Right lobe of liver (tissue), 6 donors: ENCODE results near the gene TSPAN10. TPM values are rescaled to one million over a fixed set of nuclear protein-coding genes. Genes with fewer than 3 reads are reported as not detected.

Source experiments
- ATAC-seq, 4 donors: fragments of 200-7000 bp; cut with Tn5 transposase; one replicate each; pipeline ENCODE4 v1.9.1; 2020; ENCODE audit warnings: mild to moderate bottlenecking in 4 of 4, moderate library complexity in 4 of 4
- DNase-seq, 3 donors: peaks; one replicate each; pipeline ENCODE4 v3.0.0-alpha.2; 2020
- H3K27ac ChIP-seq, 3 donors: fragments of 200-600 bp; one replicate each; pipeline ENCODE4 v1.8.0; 2022
- H3K27me3 ChIP-seq, 2 donors: fragments of 200-600 bp; one replicate each; pipeline ENCODE4 v1.8.0; 2022
- H3K36me3 ChIP-seq, 4 donors: fragments of 200-600 bp; sonication (generic) in 1 of 4; one replicate each; pipeline versions ENCODE4 v1.5.1 to v1.8.0; 2017 to 2022; ENCODE audit warnings: control low read depth in 1 of 4
- H3K4me1 ChIP-seq, 4 donors: fragments of 200-600 bp; sonication (generic) in 1 of 4; one replicate each; pipeline versions ENCODE4 v1.5.1 to v1.8.0; 2017 to 2022; ENCODE audit warnings: control low read depth in 1 of 4
- H3K4me3 ChIP-seq, 3 donors: fragments of 200-600 bp; one replicate each; pipeline ENCODE4 v1.8.0; 2022
- H3K9me3 ChIP-seq, 4 donors: fragments of 200-600 bp; sonication (generic) in 1 of 4; one replicate each; pipeline versions ENCODE4 v1.5.1 to v1.8.0; 2017 to 2022; ENCODE audit warnings: control low read depth in 1 of 4
- POLR2A ChIP-seq: fragments of 450-650 bp; IDR thresholded peaks from one replicate; pipeline ENCODE4 v1.6.1; 2017; ENCODE audit warnings: antibody characterized with exemption, mild to moderate bottlenecking
- WGBS: methylation state at CpG from one replicate; pipeline ENCODE4 v1.1.6; 2018; ENCODE audit warnings: low coverage, low lambda C conversion rate; ENCODE audit not compliant: insufficient coverage; ENCODE audit errors: missing lambda C conversion rate; 5-methylcytosine and 5-hydroxymethylcytosine counted together
- intact Hi-C, 2 donors: fragments of 100-400 bp; cut with DNase I; formaldehyde crosslinking; loops; one replicate each; pipeline versions ENCODE4 v1.11.2 to v1.14.1; 2022
- total RNA-seq, 6 experiments: library from RNA; depleted of rRNA in 2 of 6; stranded (reverse); fragments of >200 nt in 2 of 6; fragmentation: NEBNext Ultra II Directional in 3 of 6; extraction: Animal tissue kit (Norgen Biotek cat#: 25700) in 3 of 6; gene quantifications; one replicate each; pipeline versions ENCODE4 v1.1.0 to v1.2.4, GENCODE V29; 2016 to 2023
- TF ChIP-seq, protein P1 (sequence below), 4 donors: fragments of 200-600 bp in 3 of 4; fragments of 450-650 bp in 1 of 4; IDR thresholded peaks; one replicate each; pipeline versions ENCODE4 v1.5.1 to v1.8.0; 2016 to 2022; ENCODE audit warnings: antibody characterized with exemption in 4 of 4, mild to moderate bottlenecking in 2 of 4
- donor health status: DM: no; HTN: yes; CAD: no.
- donor health status: DM: no; HTN: no; CAD: no.
- donor health status: DM: no; HTN: no; CAD: no.
- donor health status: DM: no; HTN: yes; CAD: no.
- donor health status: DM: no; HTN: yes; CAD: no.

Gene TSPAN10
- total RNA-seq, 6 experiments from 2014 or later = 0.18 to 1.2 (median 0.62) TPM

- 1% methylated on average over 14 of the region's 16 CpGs for WGBS
These were observed 47.5 kb downstream of the TSPAN10 start for GRCh38 chr17:81684442-81684911.

DNA sequence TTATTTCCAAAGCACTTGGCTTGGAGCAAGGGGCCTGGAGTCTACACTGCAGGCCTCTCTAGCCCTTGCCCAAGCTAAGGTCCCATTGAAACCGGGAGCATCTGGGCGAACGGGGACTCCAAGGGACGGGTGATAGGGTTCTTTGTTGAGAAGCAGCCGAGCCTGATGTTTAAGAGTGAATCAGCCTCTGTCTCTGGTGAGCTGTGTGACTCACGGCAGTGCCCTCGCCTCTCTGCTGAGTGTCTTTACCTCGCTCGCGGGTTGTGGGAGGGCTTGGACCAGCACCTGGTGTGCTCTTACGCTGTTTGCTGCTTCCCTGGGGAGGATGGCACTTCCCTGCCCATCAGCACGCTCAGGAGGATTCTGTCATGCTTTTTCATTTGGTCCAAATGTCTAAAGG is 48.1 kb downstream of the TSPAN10 start:
- Histone ChIP-seq H3K27ac (no peak overlapping the region), H3K4me3 (peak overlapping the region; percentile 93 to 98 (median 96)), H3K27me3 (no peaks in the 10 kb centered on the region), H3K9me3 (no peaks in the 10 kb centered on the region), H3K4me1 (peaks cover 0 to 32% (median 9%) of the 10 kb centered on the region in 4 donors), H3K36me3 (peaks cover 0 to 38% (median 8%) of the 10 kb centered on the region in 4 donors)
- TF ChIP-seq POLR2A = no peak
- TF ChIP-seq, protein P1, sequence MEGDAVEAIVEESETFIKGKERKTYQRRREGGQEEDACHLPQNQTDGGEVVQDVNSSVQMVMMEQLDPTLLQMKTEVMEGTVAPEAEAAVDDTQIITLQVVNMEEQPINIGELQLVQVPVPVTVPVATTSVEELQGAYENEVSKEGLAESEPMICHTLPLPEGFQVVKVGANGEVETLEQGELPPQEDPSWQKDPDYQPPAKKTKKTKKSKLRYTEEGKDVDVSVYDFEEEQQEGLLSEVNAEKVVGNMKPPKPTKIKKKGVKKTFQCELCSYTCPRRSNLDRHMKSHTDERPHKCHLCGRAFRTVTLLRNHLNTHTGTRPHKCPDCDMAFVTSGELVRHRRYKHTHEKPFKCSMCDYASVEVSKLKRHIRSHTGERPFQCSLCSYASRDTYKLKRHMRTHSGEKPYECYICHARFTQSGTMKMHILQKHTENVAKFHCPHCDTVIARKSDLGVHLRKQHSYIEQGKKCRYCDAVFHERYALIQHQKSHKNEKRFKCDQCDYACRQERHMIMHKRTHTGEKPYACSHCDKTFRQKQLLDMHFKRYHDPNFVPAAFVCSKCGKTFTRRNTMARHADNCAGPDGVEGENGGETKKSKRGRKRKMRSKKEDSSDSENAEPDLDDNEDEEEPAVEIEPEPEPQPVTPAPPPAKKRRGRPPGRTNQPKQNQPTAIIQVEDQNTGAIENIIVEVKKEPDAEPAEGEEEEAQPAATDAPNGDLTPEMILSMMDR (IDR thresholded peaks at IDR 0.05) = no peak
- DNase-seq (peak in 1 of 3 donors; percentile 25), ATAC-seq (no peak)
- 80% methylated on average over 2 of the region's 12 CpGs for WGBS
- intact Hi-C loops = no loop called here

More at GRCh38 chr17:81684442-81684911, 47.5 kb downstream of the TSPAN10 start:
- H3K36me3 ChIP-seq = peaks cover 0 to 33% (median 8%) of the 10 kb centered on the region in 4 donors
- intact Hi-C loops = no loop called here
- H3K9me3 ChIP-seq = no peaks in the 10 kb centered on the region
- H3K27ac ChIP-seq = peak overlapping the region; percentile 44 to 79 (median 70)
- H3K27me3 ChIP-seq = no peaks in the 10 kb centered on the region
- H3K4me3 ChIP-seq = peak overlapping the region; percentile 93 to 98 (median 96)
- DNase-seq = no peak
- H3K4me1 ChIP-seq = peaks cover 0 to 38% (median 12%) of the 10 kb centered on the region in 4 donors
- TF ChIP-seq POLR2A = no peak
- TF ChIP-seq, protein P1 (IDR thresholded peaks at IDR 0.05) = no peak
- peak in 1 of 4 donors; percentile 5 for ATAC-seq

GRCh38 chr17:81686614-81687013 is 49.6 kb downstream of the TSPAN10 start:
- no peak for ATAC-seq
- intact Hi-C loops = no loop called here
- no peaks in the 10 kb centered on the region for H3K9me3 ChIP-seq
- DNase-seq = no peak
- WGBS = 88% methylated on average over 4 of the region's 20 CpGs
- no peak overlapping the region for H3K27ac ChIP-seq
- H3K4me3 ChIP-seq = no peak overlapping the region
- no peak for TF ChIP-seq POLR2A
- TF ChIP-seq, protein P1 (IDR thresholded peaks at IDR 0.05) = no peak
- no peaks in the 10 kb centered on the region for H3K27me3 ChIP-seq
- peaks cover 0 to 28% (median 7%) of the 10 kb centered on the region in 4 donors for H3K4me1 ChIP-seq
- peaks cover 0 to 52% (median 8%) of the 10 kb centered on the region in 4 donors for H3K36me3 ChIP-seq

DNA sequence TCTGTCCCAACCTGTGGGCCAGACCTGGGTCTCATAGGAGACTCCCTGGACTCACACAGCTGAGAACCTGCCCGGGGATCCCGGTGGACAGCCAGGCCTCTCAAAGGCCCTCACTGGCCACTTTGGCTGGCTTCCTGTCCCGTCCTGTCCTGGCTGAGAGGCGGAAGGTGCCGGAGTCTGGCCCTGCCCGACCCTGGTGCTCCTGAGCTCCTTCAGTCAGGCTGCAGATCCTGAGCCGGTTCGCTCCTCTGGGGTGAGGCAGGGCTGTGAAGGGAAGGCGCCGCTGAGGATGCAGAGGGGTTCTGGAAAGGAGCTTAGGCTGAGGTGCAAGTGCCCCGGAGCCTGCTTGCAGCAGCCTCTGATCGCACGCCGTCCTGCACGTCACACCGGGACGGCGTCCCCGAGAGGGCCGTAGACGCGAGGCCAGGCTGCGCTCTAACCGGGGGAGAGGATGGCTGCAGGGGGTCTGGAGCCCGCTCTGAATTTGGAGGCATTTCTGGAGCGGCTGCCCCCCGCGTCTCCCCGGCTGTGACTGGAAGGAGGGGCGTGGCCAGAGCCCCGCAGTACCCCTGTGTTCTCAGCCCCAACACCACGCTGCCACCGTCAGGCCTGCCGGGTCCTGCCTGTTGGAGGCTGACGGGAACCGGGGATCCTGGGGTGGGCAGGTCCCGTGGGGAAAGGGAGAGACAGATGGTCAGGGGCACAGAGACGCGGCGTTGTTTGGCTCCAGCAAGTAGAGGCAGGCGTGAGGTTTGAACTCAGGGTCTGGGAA is 51.0 kb downstream of the TSPAN10 start:
- H3K36me3 ChIP-seq = peaks cover 0 to 55% (median 13%) of the 10 kb centered on the region in 4 donors
- intact Hi-C loops = no loop called here
- WGBS = 92% methylated on average over 7 of the region's 41 CpGs

More for the DNA sequence above, 51.0 kb downstream of the TSPAN10 start:
- peaks cover 0 to 15% (median 7%) of the 10 kb centered on the region in 4 donors for H3K4me1 ChIP-seq
- H3K27me3 ChIP-seq = no peaks in the 10 kb centered on the region
- H3K27ac ChIP-seq = no peak overlapping the region
- H3K9me3 ChIP-seq = no peaks in the 10 kb centered on the region
- DNase-seq (no peak), ATAC-seq (no peak)
- no peak overlapping the region for H3K4me3 ChIP-seq
- no peak for TF ChIP-seq POLR2A
- TF ChIP-seq, protein P1 (IDR thresholded peaks at IDR 0.05) = no peak
